ENCODE results near the gene TMCC1. TPM values are rescaled to one million over a fixed set of nuclear protein-coding genes. Genes with fewer than 3 reads are reported as not detected.

The TMCC1 gene
- total and polyA plus RNA-seq, 10 of the 15 experiments (the other 5 are each of a cell fraction or from before 2014, with no cell fraction given), result 2.3 to 21.1 (median 8.4) TPM

GRCh38 chr3:129855832-129856419 lies 37.6 kb downstream of the TMCC1 start:
- Histone ChIP-seq H4K20me1 (ENCODE audit: control insufficient read depth, insufficient read depth) (no peaks in the 10 kb centered on the region), H3K79me2 (ENCODE audit: control insufficient read depth, insufficient read depth, low read length) (no peaks in the 10 kb centered on the region; the same call in 1 of the 2 replicates), H2AFZ (ENCODE audit: control insufficient read depth, low read depth, low read length) (no peak overlapping the region), H3K4me3 (no peak overlapping the region), H3K9ac (ENCODE audit: control insufficient read depth, insufficient read depth, low read length) (no peak overlapping the region), H3K4me2 (ENCODE audit: control insufficient read depth, insufficient read depth) (no peak overlapping the region), H3K27ac (ENCODE audit: control insufficient read depth, insufficient read depth) (peak overlapping the region; percentile 8; the same call in 1 of the 2 replicates), H3K36me3 (ENCODE audit: control insufficient read depth in 2 of 2, insufficient read depth in 2 of 2, low read length in 1 of 2) (peaks cover 0 to 3% of the 10 kb centered on the region in 2 experiments; a peak in 1 of 4 replicates), H3K27me3 (replicated peaks in 1 of 2; ENCODE audit: control insufficient read depth in 2 of 2, insufficient read depth in 2 of 2, low read length in 1 of 2) (no peaks in the 10 kb centered on the region), H3K9me3 (replicated peaks; ENCODE audit: control insufficient read depth, insufficient read depth, low read length) (peaks cover 1% of the 10 kb centered on the region; the same call in 2 of the 3 replicates), H3K4me1 (ENCODE audit: control insufficient read depth, insufficient read depth, low read length) (peaks cover 4% of the 10 kb centered on the region; the same call in 1 of the 2 replicates)
- SMC1A ChIA-PET (ENCODE audit: uncharacterized antibody, unreplicated experiment), result interaction anchor here (1.2 to 1.5 kb wide), 4 partner anchors 10 to 38 kb away, joined by 3 to 4 read pairs (median 4); no protein-coding TSS in a partner anchor
- intact Hi-C loops (cut with micrococcal nuclease; ENCODE audit: unreplicated experiment), result no loop called here
- in situ Hi-C loops (cut with MboI), result no loop called here
- 81% methylated on average over 5 of the region's 5 CpGs for WGBS (ENCODE audit: insufficient coverage, insufficient replicate concordance, low lambda C conversion rate, missing lambda C conversion rate)
- CTCF ChIA-PET, result no interaction called here
- POLR2A ChIA-PET, result no interaction called here
- DNase-seq (ENCODE audit: low read depth, low spot score), result no peak
- BruUV-seq (replicated peaks), result no TSS peak
- FAIRE-seq, result no peak
- RAD21 ChIA-PET (ENCODE audit: unreplicated experiment), result no interaction called here
- peak; percentile 90 for ATAC-seq
- TF ChIP-seq ZNF622 (IDR thresholded peaks at IDR 0.05), result no peak
- TF ChIP-seq MYB (IDR thresholded peaks at IDR 0.05; ENCODE audit: borderline replicate concordance, low read depth, low read length), result no peak
- TF ChIP-seq EZH2 (IDR thresholded peaks at IDR 0.05; ENCODE audit: borderline replicate concordance, control insufficient read depth, low read depth, low read length), result no peak
- peak; percentile 35; the same call in 1 of the 2 replicates for TF ChIP-seq BACH1 (IDR thresholded peaks at IDR 0.05; ENCODE audit: borderline replicate concordance)
- no peak for TF ChIP-seq CHD4 (IDR thresholded peaks at IDR 0.05)
- no peak for TF ChIP-seq FOS (IDR thresholded peaks at IDR 0.05; ENCODE audit: borderline replicate concordance, extremely low read depth, insufficient read length)
- TF ChIP-seq POLR2AphosphoS5 (IDR thresholded peaks at IDR 0.05; ENCODE audit: low read length), result no peak
- no peak for TF ChIP-seq ATF7 (IDR thresholded peaks at IDR 0.05; ENCODE audit: low read depth)
- no peak for TF ChIP-seq PRDM15 (CRISPR knock-in tag; IDR thresholded peaks at IDR 0.05)
- TF ChIP-seq RAD51 (IDR thresholded peaks at IDR 0.05), result 0 out of 2 replicates have a peak, but pooled peaks have one; percentile 17
- no peak for TF ChIP-seq TCF3 (IDR thresholded peaks at IDR 0.05; ENCODE audit: borderline replicate concordance, insufficient read depth, low read depth, low read length)
- TF ChIP-seq PBX3 (IDR thresholded peaks at IDR 0.05; ENCODE audit: insufficient replicate concordance, low read depth, low read length), result no peak
- no peak for TF ChIP-seq SMAD5 (IDR thresholded peaks at IDR 0.05; ENCODE audit: low read depth)
- no peak for TF ChIP-seq IRF4 (IDR thresholded peaks at IDR 0.05; ENCODE audit: low read depth, low read length)
- TF ChIP-seq GATAD2B (conservative IDR thresholded peaks at IDR 0.05; ENCODE audit: low read depth), result no peak
- no peak for TF ChIP-seq BCL3 (IDR thresholded peaks at IDR 0.05; ENCODE audit: borderline replicate concordance, insufficient read depth, low read depth, low read length, poor library complexity, severe bottlenecking)
- no peak for TF ChIP-seq BRCA1 (IDR thresholded peaks at IDR 0.05; ENCODE audit: low read depth, low read length)
- 0 out of 2 replicates have a peak, but pooled peaks have one; percentile 41 for TF ChIP-seq MEF2A (IDR thresholded peaks at IDR 0.05; ENCODE audit: insufficient read depth, low read depth, low read length)
- TF ChIP-seq PAX8 (IDR thresholded peaks at IDR 0.05), result no peak

Data from GM12878 (cell line).